Esophagus squamous epithelium (tissue), 5 donors: ENCODE results near the gene IL1RN. TPM values are rescaled to one million over a fixed set of nuclear protein-coding genes. Genes with fewer than 3 reads are reported as not detected.

ENCODE experiments used
- DNase-seq: peaks from one replicate; lab custom pipeline; 2025; lab: John Stamatoyannopoulos, UW
- H3K27ac ChIP-seq, 4 donors: fragments of 200-600 bp; sonication (generic); one replicate each; pipeline ENCODE4 v1.5.1; 2016 to 2019; ENCODE audit warnings: mild to moderate bottlenecking in 1 of 4
- H3K27me3 ChIP-seq, 4 donors: fragments of 200-600 bp; sonication (generic); 1 replicate in 3 of 4; 2 replicates in 1 of 4; pipeline versions ENCODE4 v1.5.1 to v1.6.0; 2017 to 2021; ENCODE audit warnings: antibody characterized with exemption in 1 of 4
- H3K36me3 ChIP-seq, 3 donors: fragments of 200-600 bp; sonication (generic); one replicate each; pipeline ENCODE4 v1.5.1; 2016 to 2019
- H3K4me1 ChIP-seq, 3 donors: fragments of 200-600 bp; sonication (generic); one replicate each; pipeline ENCODE4 v1.5.1; 2017 to 2019
- H3K4me3 ChIP-seq, 4 donors: fragments of 200-600 bp; sonication (generic); 1 replicate in 3 of 4; 2 replicates in 1 of 4; pipeline ENCODE4 v1.5.1; 2016 to 2019; ENCODE audit warnings: mild to moderate bottlenecking in 2 of 4, moderate library complexity in 1 of 4
- H3K9me3 ChIP-seq, 3 donors: fragments of 200-600 bp; sonication (generic); one replicate each; pipeline ENCODE4 v1.5.1; 2016 to 2019
- CTCF ChIP-seq, 6 experiments: fragments of 450-650 bp in 4 of 6; fragments of 200-600 bp in 2 of 6; sonication (generic) in 2 of 6; IDR thresholded peaks; one replicate each; pipeline ENCODE4 v1.5.1; 2016 to 2019; ENCODE audit warnings: antibody characterized with exemption in 6 of 6, mild to moderate bottlenecking in 4 of 6, moderate library complexity in 4 of 6
- POLR2A ChIP-seq, 4 donors: fragments of 450-650 bp; IDR thresholded peaks; one replicate each; pipeline ENCODE4 v1.6.1; 2017; ENCODE audit warnings: antibody characterized with exemption in 4 of 4, mild to moderate bottlenecking in 4 of 4, moderate library complexity in 3 of 4
- WGBS, 2 donors: methylation state at CpG; one replicate each; pipeline ENCODE4 v1.1.5; 2018; 5-methylcytosine and 5-hydroxymethylcytosine counted together
- intact Hi-C: fragments of 100-400 bp; cut with DNase I; formaldehyde crosslinking; loops from one replicate; pipeline ENCODE4 v1.15.0; 2022
- total RNA-seq, 4 donors: library from RNA; depleted of rRNA; stranded (reverse); fragments of >200 nt; gene quantifications; one replicate each; pipeline ENCODE4 v1.1.0, GENCODE V29; 2016
- donor health status: DM: yes; HTN: yes; CAD: no.

The IL1RN gene
- total RNA-seq, 4 donors from 2014 or later: 594 to 1,539 (median 978) TPM

GRCh38 chr2:113150258-113150601 is 22.8 kb downstream of the IL1RN start:
- Histone ChIP-seq H3K9me3 (no peaks in the 10 kb centered on the region), H3K27me3 (peaks cover 0 to 6% (median 0%) of the 10 kb centered on the region in 4 donors), H3K27ac (no peak overlapping the region), H3K4me1 (no peaks in the 10 kb centered on the region), H3K4me3 (no peak overlapping the region), H3K36me3 (no peaks in the 10 kb centered on the region)
- TF ChIP-seq CTCF (IDR thresholded peaks at IDR 0.05) (no peak), POLR2A (IDR thresholded peaks at IDR 0.05) (no peak)
- WGBS, 2 donors: 92 to 96% methylated on average over 5 of the region's 5 CpGs
- intact Hi-C loops: no loop called here
- DNase-seq: no peak

GRCh38 chr2:113155331-113155730 is 27.9 kb downstream of the IL1RN start:
- no peaks in the 10 kb centered on the region for H3K36me3 ChIP-seq
- H3K27me3 ChIP-seq: peaks cover 0 to 36% (median 0%) of the 10 kb centered on the region in 4 donors
- 69 to 94% methylated on average over 5 of the region's 5 CpGs for WGBS, 2 donors
- intact Hi-C loops: no loop called here
- peaks cover 6 to 29% (median 16%) of the 10 kb centered on the region in 3 donors for H3K4me1 ChIP-seq
- TF ChIP-seq POLR2A (IDR thresholded peaks at IDR 0.05) (no peak), CTCF (IDR thresholded peaks at IDR 0.05) (no peak)
- H3K27ac ChIP-seq: no peak overlapping the region
- DNase-seq: no peak
- H3K9me3 ChIP-seq: no peaks in the 10 kb centered on the region
- no peak overlapping the region for H3K4me3 ChIP-seq

- no peak for DNase-seq
- peak overlapping the region; percentile 55 to 79 (median 71) for H3K4me3 ChIP-seq
These were observed 29.1 kb downstream of the IL1RN start for GRCh38 chr2:113156278-113157117.

GRCh38 chr2:113157118-113157896 is 29.9 kb downstream of the IL1RN start:
- no peak for DNase-seq
- H3K27me3 ChIP-seq: peaks cover 0 to 36% (median 0%) of the 10 kb centered on the region in 4 donors
- WGBS, 2 donors: 1% methylated on average over 11 of the region's 92 CpGs; no CpG with 5 or more reads in 1 of the 2 donors
- intact Hi-C loops: no loop called here
- H3K4me1 ChIP-seq: peaks cover 6 to 29% (median 16%) of the 10 kb centered on the region in 3 donors
- H3K36me3 ChIP-seq: no peaks in the 10 kb centered on the region
- TF ChIP-seq CTCF (IDR thresholded peaks at IDR 0.05) (no peak), POLR2A (IDR thresholded peaks at IDR 0.05) (no peak)
- peak overlapping the region; percentile 79 to 93 (median 92) for H3K27ac ChIP-seq
- H3K4me3 ChIP-seq: peak overlapping the region; percentile 55 to 79 (median 71)
- no peaks in the 10 kb centered on the region for H3K9me3 ChIP-seq

More at GRCh38 chr2:113156278-113157117, 29.1 kb downstream of the IL1RN start:
- WGBS, 2 donors: 46 to 57% methylated on average over 8 to 10 of the region's 10 CpGs
- TF ChIP-seq CTCF (IDR thresholded peaks at IDR 0.05) (no peak), POLR2A (IDR thresholded peaks at IDR 0.05) (no peak)
- Histone ChIP-seq H3K36me3 (no peaks in the 10 kb centered on the region), H3K27me3 (peaks cover 0 to 36% (median 0%) of the 10 kb centered on the region in 4 donors), H3K27ac (peak overlapping the region; percentile 79 to 93 (median 92)), H3K9me3 (no peaks in the 10 kb centered on the region), H3K4me1 (peaks cover 6 to 29% (median 16%) of the 10 kb centered on the region in 3 donors)
- intact Hi-C loops: no loop called here
